ENCODE results near the gene CENPV.
A peak's percentile ranks its signal among the peaks of the same experiment; 100 is the strongest.

Gene CENPV

DNA sequence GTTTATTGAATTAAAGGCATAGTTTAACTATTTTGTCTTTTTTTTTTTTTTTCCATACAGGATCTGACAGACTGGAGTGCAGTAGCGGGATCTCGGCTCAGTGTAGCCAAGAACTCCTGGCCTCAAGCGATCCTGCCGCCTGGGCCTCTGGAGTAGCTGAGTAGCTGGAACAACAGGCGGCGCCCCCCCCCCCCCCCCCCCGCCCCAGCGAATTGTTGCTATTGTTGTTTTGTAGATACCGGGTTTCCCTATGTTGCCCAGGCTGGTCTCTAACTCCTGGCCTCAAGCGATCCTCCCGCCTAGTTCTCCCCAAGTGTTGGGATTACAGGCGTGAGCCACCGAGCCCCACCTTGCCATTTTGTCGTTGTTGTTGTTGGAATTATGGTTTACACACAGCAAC, 1.3 kb upstream of the CENPV start:
- H3K27me3 ChIP-seq (replicated peaks; ENCODE audit: insufficient read depth, low read length): peaks cover 9% of the 10 kb centered on the region; the same call in 1 of the 2 replicates
- TF ChIP-seq EZH2 (optimal IDR thresholded peaks at IDR 0.05; ENCODE audit: low read depth, low read length): no peak
- no peak overlapping the region for H3K27ac ChIP-seq (ENCODE audit: low read length)
- no peaks in the 10 kb centered on the region for H4K20me1 ChIP-seq (ENCODE audit: insufficient read depth, low read length)
- H3K9me3 ChIP-seq (replicated peaks; ENCODE audit: insufficient read depth, low read length): no peaks in the 10 kb centered on the region
- no peaks in the 10 kb centered on the region; the same call in 1 of the 2 replicates for H3K4me1 ChIP-seq (ENCODE audit: low read length)
- H3K4me3 ChIP-seq (ENCODE audit: low read length): no peak overlapping the region
- H3K79me2 ChIP-seq (ENCODE audit: low read length): no peaks in the 10 kb centered on the region
- H2AFZ ChIP-seq (ENCODE audit: low read length): no peak overlapping the region
- no peak overlapping the region for H3K4me2 ChIP-seq (ENCODE audit: low read depth, low read length)
- no peaks in the 10 kb centered on the region for H3K9me2 ChIP-seq (replicated peaks; ENCODE audit: insufficient read depth, low read length)
- H3K36me3 ChIP-seq (replicated peaks; ENCODE audit: insufficient read depth, low read length): no peaks in the 10 kb centered on the region
- no peaks in the 10 kb centered on the region for H3F3A ChIP-seq (ENCODE audit: insufficient read depth, low read length)
- no peak overlapping the region for H3K9ac ChIP-seq (ENCODE audit: low read length)
- DNase-seq: no peak

DNA sequence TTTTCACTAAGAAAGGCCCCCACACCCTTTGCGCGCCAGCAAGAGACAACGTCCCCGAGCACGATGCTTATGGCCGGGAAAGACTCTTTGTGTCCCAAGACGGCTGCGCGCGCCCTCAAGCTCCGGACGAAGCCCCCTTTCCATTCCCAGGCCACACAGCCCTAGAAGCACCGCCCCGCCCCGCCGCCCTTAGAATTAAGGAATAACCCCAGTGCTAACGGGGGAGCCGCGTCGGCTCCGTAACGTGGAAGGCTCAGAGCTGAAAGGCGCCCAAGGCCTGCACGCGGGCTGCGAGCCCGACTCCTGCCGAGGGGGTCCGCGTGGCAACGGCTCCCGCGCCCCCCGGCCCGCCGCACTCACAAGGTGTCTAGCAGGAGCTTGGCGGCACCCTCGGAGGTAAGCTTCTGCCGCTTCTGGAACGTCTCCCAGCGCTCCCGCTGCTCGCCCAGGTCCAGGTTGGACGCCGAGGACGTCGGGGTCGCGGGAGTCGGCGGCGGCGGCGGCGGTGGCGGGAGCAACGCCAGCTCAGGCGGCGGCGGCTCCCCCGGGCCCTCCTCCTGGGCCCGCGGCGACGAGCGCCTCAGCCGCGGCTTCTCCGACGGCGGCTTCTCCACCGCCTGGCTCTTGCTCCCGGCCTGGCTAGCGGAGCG, 477 bp downstream of the CENPV start:
- no peaks in the 10 kb centered on the region for H4K20me1 ChIP-seq (ENCODE audit: insufficient read depth, low read length)
- peaks cover 9% of the 10 kb centered on the region; the same call in 1 of the 2 replicates for H3K27me3 ChIP-seq (replicated peaks; ENCODE audit: insufficient read depth, low read length)
- H3K9me3 ChIP-seq (replicated peaks; ENCODE audit: insufficient read depth, low read length): no peaks in the 10 kb centered on the region
- no peaks in the 10 kb centered on the region for H3K9me2 ChIP-seq (replicated peaks; ENCODE audit: insufficient read depth, low read length)
- peak overlapping the region; percentile 46; the same call in 1 of the 2 replicates for H3K4me3 ChIP-seq (ENCODE audit: low read length)
- H3K9ac ChIP-seq (ENCODE audit: low read length): no peak overlapping the region
- no peak for DNase-seq
- H3K4me1 ChIP-seq (ENCODE audit: low read length): no peaks in the 10 kb centered on the region; the same call in 1 of the 2 replicates
- TF ChIP-seq EZH2phosphoT487 (IDR thresholded peaks at IDR 0.05; ENCODE audit: low read length): no peak
- TF ChIP-seq, protein P1, sequence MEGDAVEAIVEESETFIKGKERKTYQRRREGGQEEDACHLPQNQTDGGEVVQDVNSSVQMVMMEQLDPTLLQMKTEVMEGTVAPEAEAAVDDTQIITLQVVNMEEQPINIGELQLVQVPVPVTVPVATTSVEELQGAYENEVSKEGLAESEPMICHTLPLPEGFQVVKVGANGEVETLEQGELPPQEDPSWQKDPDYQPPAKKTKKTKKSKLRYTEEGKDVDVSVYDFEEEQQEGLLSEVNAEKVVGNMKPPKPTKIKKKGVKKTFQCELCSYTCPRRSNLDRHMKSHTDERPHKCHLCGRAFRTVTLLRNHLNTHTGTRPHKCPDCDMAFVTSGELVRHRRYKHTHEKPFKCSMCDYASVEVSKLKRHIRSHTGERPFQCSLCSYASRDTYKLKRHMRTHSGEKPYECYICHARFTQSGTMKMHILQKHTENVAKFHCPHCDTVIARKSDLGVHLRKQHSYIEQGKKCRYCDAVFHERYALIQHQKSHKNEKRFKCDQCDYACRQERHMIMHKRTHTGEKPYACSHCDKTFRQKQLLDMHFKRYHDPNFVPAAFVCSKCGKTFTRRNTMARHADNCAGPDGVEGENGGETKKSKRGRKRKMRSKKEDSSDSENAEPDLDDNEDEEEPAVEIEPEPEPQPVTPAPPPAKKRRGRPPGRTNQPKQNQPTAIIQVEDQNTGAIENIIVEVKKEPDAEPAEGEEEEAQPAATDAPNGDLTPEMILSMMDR (IDR thresholded peaks at IDR 0.05; ENCODE audit: low read length): no peak
- no peak for TF ChIP-seq EZH2 (optimal IDR thresholded peaks at IDR 0.05; ENCODE audit: low read depth, low read length)
- H3K79me2 ChIP-seq (ENCODE audit: low read length): no peaks in the 10 kb centered on the region
- H2AFZ ChIP-seq (ENCODE audit: low read length): peak overlapping the region; percentile 48; the same call in 1 of the 2 replicates
- no peak overlapping the region for H3K27ac ChIP-seq (ENCODE audit: low read length)
- peak overlapping the region; percentile 24; the same call in 1 of the 2 replicates for H3K4me2 ChIP-seq (ENCODE audit: low read depth, low read length)
- no peaks in the 10 kb centered on the region for H3F3A ChIP-seq (ENCODE audit: insufficient read depth, low read length)
- H3K36me3 ChIP-seq (replicated peaks; ENCODE audit: insufficient read depth, low read length): no peaks in the 10 kb centered on the region

DNA sequence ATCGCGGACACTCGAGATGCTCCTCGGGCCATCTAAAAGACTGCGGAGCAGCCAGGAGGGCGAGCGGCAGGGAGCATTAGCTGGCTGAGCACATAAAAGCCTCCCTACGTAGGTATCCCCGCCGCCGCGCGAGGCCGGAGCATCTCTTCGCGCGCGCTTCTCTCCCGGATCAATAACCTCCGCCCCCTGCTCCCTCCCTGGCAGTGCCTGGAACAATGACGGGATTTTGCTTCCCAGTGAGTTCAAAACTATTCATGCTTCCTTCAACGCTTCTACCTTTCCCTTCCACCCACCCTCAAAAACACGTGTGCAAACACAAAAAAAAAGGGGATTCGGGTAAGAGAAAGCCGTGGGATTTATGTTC, 984 bp downstream of the CENPV start:
- H3K9me3 ChIP-seq (replicated peaks; ENCODE audit: insufficient read depth, low read length): no peaks in the 10 kb centered on the region
- no peaks in the 10 kb centered on the region for H4K20me1 ChIP-seq (ENCODE audit: insufficient read depth, low read length)
- H3K4me1 ChIP-seq (ENCODE audit: low read length): no peaks in the 10 kb centered on the region; the same call in 1 of the 2 replicates
- H3K27ac ChIP-seq (ENCODE audit: low read length): no peak overlapping the region
- H3K9me2 ChIP-seq (replicated peaks; ENCODE audit: insufficient read depth, low read length): no peaks in the 10 kb centered on the region
- no peak overlapping the region for H3K9ac ChIP-seq (ENCODE audit: low read length)
- peak overlapping the region; percentile 24; the same call in 1 of the 2 replicates for H3K4me2 ChIP-seq (ENCODE audit: low read depth, low read length)
- no peak overlapping the region for H3K4me3 ChIP-seq (ENCODE audit: low read length)
- DNase-seq: no peak
- no peaks in the 10 kb centered on the region for H3F3A ChIP-seq (ENCODE audit: insufficient read depth, low read length)
- H3K27me3 ChIP-seq (replicated peaks; ENCODE audit: insufficient read depth, low read length): peaks cover 9% of the 10 kb centered on the region; the same call in 1 of the 2 replicates
- H3K36me3 ChIP-seq (replicated peaks; ENCODE audit: insufficient read depth, low read length): no peaks in the 10 kb centered on the region
- TF ChIP-seq EZH2phosphoT487 (IDR thresholded peaks at IDR 0.05; ENCODE audit: low read length): no peak
- TF ChIP-seq, protein P1 (IDR thresholded peaks at IDR 0.05; ENCODE audit: low read length): no peak
- no peak for TF ChIP-seq EZH2 (optimal IDR thresholded peaks at IDR 0.05; ENCODE audit: low read depth, low read length)
- H2AFZ ChIP-seq (ENCODE audit: low read length): no peak overlapping the region
- no peaks in the 10 kb centered on the region for H3K79me2 ChIP-seq (ENCODE audit: low read length)

DNA sequence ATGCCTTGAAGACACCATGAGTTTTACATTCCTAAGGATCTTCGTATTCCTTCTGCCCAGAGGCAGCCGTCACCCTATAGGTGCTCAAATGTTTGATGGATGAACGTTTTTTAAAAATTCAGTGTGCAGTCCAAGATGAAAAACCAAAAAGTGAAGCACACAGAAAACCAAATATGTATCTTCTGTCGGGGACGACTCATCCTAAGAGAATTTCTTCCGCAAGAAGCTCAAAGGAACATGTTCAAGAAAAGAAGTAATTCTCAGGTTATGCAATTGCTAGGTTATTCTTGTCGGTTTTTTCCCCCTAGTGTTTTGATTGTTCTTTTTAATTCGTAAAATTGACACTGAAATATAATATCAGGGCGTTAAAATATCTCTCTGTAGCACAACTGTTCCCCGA, 1.4 kb downstream of the CENPV start:
- Histone ChIP-seq H3K9ac (ENCODE audit: low read length) (no peak overlapping the region), H2AFZ (ENCODE audit: low read length) (no peak overlapping the region)

More for the DNA sequence above, 1.4 kb downstream of the CENPV start:
- H4K20me1 ChIP-seq (ENCODE audit: insufficient read depth, low read length): no peaks in the 10 kb centered on the region
- no peaks in the 10 kb centered on the region for H3K9me2 ChIP-seq (replicated peaks; ENCODE audit: insufficient read depth, low read length)
- TF ChIP-seq, protein P1 (IDR thresholded peaks at IDR 0.05; ENCODE audit: low read length): no peak
- TF ChIP-seq EZH2 (optimal IDR thresholded peaks at IDR 0.05; ENCODE audit: low read depth, low read length): no peak
- H3K4me2 ChIP-seq (ENCODE audit: low read depth, low read length): no peak overlapping the region
- no peaks in the 10 kb centered on the region; the same call in 1 of the 2 replicates for H3K4me1 ChIP-seq (ENCODE audit: low read length)
- no peak overlapping the region for H3K27ac ChIP-seq (ENCODE audit: low read length)
- peaks cover 6% of the 10 kb centered on the region; the same call in 1 of the 2 replicates for H3K27me3 ChIP-seq (replicated peaks; ENCODE audit: insufficient read depth, low read length)
- H3F3A ChIP-seq (ENCODE audit: insufficient read depth, low read length): no peaks in the 10 kb centered on the region
- no peaks in the 10 kb centered on the region for H3K9me3 ChIP-seq (replicated peaks; ENCODE audit: insufficient read depth, low read length)
- no peaks in the 10 kb centered on the region for H3K79me2 ChIP-seq (ENCODE audit: low read length)
- H3K4me3 ChIP-seq (ENCODE audit: low read length): no peak overlapping the region
- no peak for DNase-seq
- no peaks in the 10 kb centered on the region for H3K36me3 ChIP-seq (replicated peaks; ENCODE audit: insufficient read depth, low read length)
